HepG2 (cell line): ENCODE measurements around the gene PAQR3. TPM values are rescaled to one million over a fixed set of nuclear protein-coding genes. Genes with fewer than 3 reads are reported as not detected.

Experiments used
- ATM ChIP-seq: fragments of 450-650 bp; IDR thresholded peaks from 2 replicates; pipeline ENCODE4 v1.7.1; 2017; ENCODE audit warnings: mild to moderate bottlenecking, borderline replicate concordance
- BHLHE40 ChIP-seq: IDR thresholded peaks from 2 replicates; pipeline ENCODE4 v1.6.1; 2011; ENCODE audit warnings: low read length, improper control_type of control experiment
- CEBPG ChIP-seq: IDR thresholded peaks from 2 replicates; pipeline ENCODE4 v1.6.1; 2016
- GABPB1 ChIP-seq: IDR thresholded peaks from 2 replicates; pipeline ENCODE4 v1.6.1; 2016; ENCODE audit warnings: mild to moderate bottlenecking, missing genetic modification reagents, moderate library complexity, missing compliant biosample characterization
- HOXA3 ChIP-seq: sonication (generic); formaldehyde crosslinking; IDR thresholded peaks from 2 replicates; pipeline ENCODE4 v1.5.0; 2020; ENCODE audit warnings: missing genetic modification reagents
- KAT8 ChIP-seq: IDR thresholded peaks from 2 replicates; pipeline ENCODE4 v1.6.1; 2016; ENCODE audit warnings: missing genetic modification reagents, missing compliant biosample characterization
- MBD4 ChIP-seq: IDR thresholded peaks from 2 replicates; pipeline ENCODE4 v1.6.1; 2012; ENCODE audit warnings: low read length, inconsistent platforms, borderline replicate concordance
- MIXL1 ChIP-seq: IDR thresholded peaks from 2 replicates; pipeline ENCODE4 v1.6.1; 2016
- MTF1 ChIP-seq: sonication (generic); formaldehyde crosslinking; IDR thresholded peaks from 2 replicates; pipeline ENCODE4 v1.5.0; 2020; ENCODE audit warnings: missing genetic modification reagents
- NRL ChIP-seq: sonication (generic); formaldehyde crosslinking; IDR thresholded peaks from 2 replicates; pipeline ENCODE4 v1.5.0; 2020; ENCODE audit warnings: missing genetic modification reagents, mild to moderate bottlenecking, moderate library complexity, borderline replicate concordance
- RAD21 ChIP-seq: fragments of 450-650 bp; formaldehyde crosslinking; IDR thresholded peaks from 2 replicates; pipeline ENCODE4 v1.5.0; 2020; ENCODE audit warnings: mild to moderate bottlenecking
- SMYD3 ChIP-seq: sonication (generic); formaldehyde crosslinking; IDR thresholded peaks from 2 replicates; pipeline ENCODE4 v1.8.1; 2023; ENCODE audit warnings: mild to moderate bottlenecking, missing genetic modification reagents
- ZMAT5 ChIP-seq: sonication (generic); formaldehyde crosslinking; IDR thresholded peaks from 2 replicates; pipeline ENCODE4 v1.5.0; 2020; ENCODE audit warnings: mild to moderate bottlenecking, low read depth, missing genetic modification reagents, borderline replicate concordance
- ZNF572 ChIP-seq: sonication (generic); formaldehyde crosslinking; IDR thresholded peaks from 2 replicates; pipeline ENCODE4 v1.5.1; 2020; ENCODE audit warnings: mild to moderate bottlenecking, missing genetic modification reagents
- ZNF678 ChIP-seq: sonication (generic); formaldehyde crosslinking; IDR thresholded peaks from 2 replicates; pipeline ENCODE4 v1.4.0; 2020; ENCODE audit warnings: mild to moderate bottlenecking, missing genetic modification reagents
- ZNF687 ChIP-seq: sonication (generic); formaldehyde crosslinking; IDR thresholded peaks from 2 replicates; pipeline ENCODE4 v1.5.1; 2020; ENCODE audit warnings: mild to moderate bottlenecking, missing genetic modification reagents, moderate library complexity
- ZNF710 ChIP-seq: sonication (generic); formaldehyde crosslinking; IDR thresholded peaks from 2 replicates; pipeline ENCODE4 v1.5.0; 2020; ENCODE audit warnings: mild to moderate bottlenecking, missing genetic modification reagents, borderline replicate concordance
- polyA plus RNA-seq, 8 experiments: library from polyadenylated mRNA; depleted of rRNA in 3 of 8; stranded (reverse) in 7 of 8; unstranded in 1 of 8; fragments of >200 nt; fragmentation: Illumina TruSeq in 4 of 8; extraction: Trizol in 4 of 8; gene quantifications; 2 replicates each; pipeline versions ENCODE4 v1.2.1 to v1.2.3, GENCODE V29; 2011 to 2016; ENCODE audit warnings: low read depth in 4 of 8, missing spikeins in 1 of 8, mixed read lengths in 1 of 8; ENCODE audit not compliant: insufficient read depth in 1 of 8
- total RNA-seq, 5 experiments: library from RNA; depleted of rRNA; stranded (reverse); fragments of >200 nt; fragmentation: Illumina TruSeq; extraction: Trizol; gene quantifications; 2 replicates each; pipeline ENCODE4 v1.2.3, GENCODE V29; 2016; ENCODE audit warnings: low read depth in 1 of 5
- TF ChIP-seq, protein P1 (sequence below): sonication (generic); formaldehyde crosslinking; IDR thresholded peaks from 2 replicates; pipeline ENCODE4 v1.4.0; 2020; ENCODE audit warnings: missing genetic modification reagents
- TF ChIP-seq, protein P2 (sequence below): sonication (generic); formaldehyde crosslinking; conservative IDR thresholded peaks from 2 replicates; pipeline ENCODE4 v1.4.0; 2020; ENCODE audit warnings: mild to moderate bottlenecking, missing genetic modification reagents, moderate library complexity

The PAQR3 gene
- total and polyA plus RNA-seq, 2 of the 13 experiments (the other 11 are each of a cell fraction or from before 2014, with no cell fraction given): 9.9 to 13.6 TPM

- peak; percentile 76 for TF ChIP-seq CEBPG (CRISPR knock-in tag)
- peak; percentile 29; the same call in 1 of the 2 replicates for TF ChIP-seq KAT8 (CRISPR knock-in tag)
- no peak for TF ChIP-seq MIXL1 (CRISPR knock-in tag)
- no peak for TF ChIP-seq ZNF687 (CRISPR knock-in tag)
- TF ChIP-seq BHLHE40: peak; percentile 25; the same call in 1 of the 2 replicates
- TF ChIP-seq, protein P1, sequence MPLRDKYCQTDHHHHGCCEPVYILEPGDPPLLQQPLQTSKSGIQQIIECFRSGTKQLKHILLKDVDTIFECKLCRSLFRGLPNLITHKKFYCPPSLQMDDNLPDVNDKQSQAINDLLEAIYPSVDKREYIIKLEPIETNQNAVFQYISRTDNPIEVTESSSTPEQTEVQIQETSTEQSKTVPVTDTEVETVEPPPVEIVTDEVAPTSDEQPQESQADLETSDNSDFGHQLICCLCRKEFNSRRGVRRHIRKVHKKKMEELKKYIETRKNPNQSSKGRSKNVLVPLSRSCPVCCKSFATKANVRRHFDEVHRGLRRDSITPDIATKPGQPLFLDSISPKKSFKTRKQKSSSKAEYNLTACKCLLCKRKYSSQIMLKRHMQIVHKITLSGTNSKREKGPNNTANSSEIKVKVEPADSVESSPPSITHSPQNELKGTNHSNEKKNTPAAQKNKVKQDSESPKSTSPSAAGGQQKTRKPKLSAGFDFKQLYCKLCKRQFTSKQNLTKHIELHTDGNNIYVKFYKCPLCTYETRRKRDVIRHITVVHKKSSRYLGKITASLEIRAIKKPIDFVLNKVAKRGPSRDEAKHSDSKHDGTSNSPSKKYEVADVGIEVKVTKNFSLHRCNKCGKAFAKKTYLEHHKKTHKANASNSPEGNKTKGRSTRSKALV (CRISPR knock-in tag): no peak
- TF ChIP-seq GABPB1 (CRISPR knock-in tag): no peak
- TF ChIP-seq NRL (CRISPR knock-in tag): no peak
- TF ChIP-seq SMYD3 (CRISPR knock-in tag): no peak
- TF ChIP-seq MBD4: no peak
- TF ChIP-seq ZNF572 (CRISPR knock-in tag): no peak
- TF ChIP-seq ATM: no peak
- TF ChIP-seq HOXA3: no peak
- TF ChIP-seq ZNF678 (CRISPR knock-in tag): no peak
- no peak for TF ChIP-seq ZMAT5 (CRISPR knock-in tag)
- TF ChIP-seq MTF1 (CRISPR knock-in tag): no peak
- TF ChIP-seq RAD21: peak; percentile 61
- TF ChIP-seq, protein P2, sequence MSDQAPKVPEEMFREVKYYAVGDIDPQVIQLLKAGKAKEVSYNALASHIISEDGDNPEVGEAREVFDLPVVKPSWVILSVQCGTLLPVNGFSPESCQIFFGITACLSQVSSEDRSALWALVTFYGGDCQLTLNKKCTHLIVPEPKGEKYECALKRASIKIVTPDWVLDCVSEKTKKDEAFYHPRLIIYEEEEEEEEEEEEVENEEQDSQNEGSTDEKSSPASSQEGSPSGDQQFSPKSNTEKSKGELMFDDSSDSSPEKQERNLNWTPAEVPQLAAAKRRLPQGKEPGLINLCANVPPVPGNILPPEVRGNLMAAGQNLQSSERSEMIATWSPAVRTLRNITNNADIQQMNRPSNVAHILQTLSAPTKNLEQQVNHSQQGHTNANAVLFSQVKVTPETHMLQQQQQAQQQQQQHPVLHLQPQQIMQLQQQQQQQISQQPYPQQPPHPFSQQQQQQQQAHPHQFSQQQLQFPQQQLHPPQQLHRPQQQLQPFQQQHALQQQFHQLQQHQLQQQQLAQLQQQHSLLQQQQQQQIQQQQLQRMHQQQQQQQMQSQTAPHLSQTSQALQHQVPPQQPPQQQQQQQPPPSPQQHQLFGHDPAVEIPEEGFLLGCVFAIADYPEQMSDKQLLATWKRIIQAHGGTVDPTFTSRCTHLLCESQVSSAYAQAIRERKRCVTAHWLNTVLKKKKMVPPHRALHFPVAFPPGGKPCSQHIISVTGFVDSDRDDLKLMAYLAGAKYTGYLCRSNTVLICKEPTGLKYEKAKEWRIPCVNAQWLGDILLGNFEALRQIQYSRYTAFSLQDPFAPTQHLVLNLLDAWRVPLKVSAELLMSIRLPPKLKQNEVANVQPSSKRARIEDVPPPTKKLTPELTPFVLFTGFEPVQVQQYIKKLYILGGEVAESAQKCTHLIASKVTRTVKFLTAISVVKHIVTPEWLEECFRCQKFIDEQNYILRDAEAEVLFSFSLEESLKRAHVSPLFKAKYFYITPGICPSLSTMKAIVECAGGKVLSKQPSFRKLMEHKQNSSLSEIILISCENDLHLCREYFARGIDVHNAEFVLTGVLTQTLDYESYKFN (CRISPR knock-in tag): no peak
- no peak for TF ChIP-seq ZNF710 (CRISPR knock-in tag)
Observed at GRCh38 chr4:78864405-78865024, 74.7 kb downstream of the PAQR3 start (continued).
